ENCODE measurements around the gene P3H4.
"Not testable (repeated sequence)": the region's sequence is repeated elsewhere in the genome, so short reads cannot be mapped to it uniquely, and the experiment has no call there.

The P3H4 gene

DNA sequence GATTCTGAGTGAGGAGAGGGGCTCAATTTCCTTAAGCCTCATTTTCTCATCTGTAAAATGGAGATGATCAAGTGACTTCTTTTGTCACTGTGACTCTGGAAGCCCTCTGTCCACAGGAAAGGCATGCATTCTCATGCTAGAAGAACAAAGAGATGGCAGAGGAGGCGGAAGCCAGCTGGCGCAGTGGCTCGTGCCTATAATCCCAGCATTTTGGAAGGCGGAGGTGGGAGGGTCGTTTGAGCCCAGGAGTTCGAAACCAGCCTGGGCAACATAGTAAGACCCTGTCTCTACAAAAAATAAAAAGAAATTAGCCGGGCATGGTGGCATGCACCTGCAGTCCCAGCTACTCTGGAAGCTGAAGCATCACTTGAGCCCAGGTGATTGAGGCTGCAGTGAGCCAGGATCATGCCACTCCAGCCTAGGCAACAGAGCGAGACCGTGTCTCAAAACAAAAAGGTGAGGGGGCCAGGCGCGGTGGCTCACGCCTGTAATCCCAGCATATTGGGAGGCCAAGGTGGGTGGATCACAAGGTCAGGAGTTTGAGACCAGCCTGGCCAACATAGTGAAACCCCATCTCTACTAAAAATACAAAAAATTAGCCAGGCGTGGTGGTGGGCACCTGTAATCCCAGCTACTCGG is 35.4 kb downstream of the P3H4 start:
- not testable (repeated sequence) for H3K9me3 ChIP-seq (ENCODE audit: control insufficient read depth, low read length); H3K4me3 ChIP-seq (ENCODE audit: extremely low read depth, insufficient read depth, low read length, poor library complexity, severe bottlenecking)
- Histone ChIP-seq H3K36me3 (ENCODE audit: control insufficient read depth, insufficient read depth, low read length) (peaks cover 55% of the 10 kb centered on the region), H3K27ac (ENCODE audit: low read depth, low read length, severe bottlenecking) (peak overlapping the region; percentile 49), H3K4me1 (ENCODE audit: control insufficient read depth, insufficient read depth, low read length, poor library complexity, severe bottlenecking) (peaks cover 50% of the 10 kb centered on the region)
- 92 to 93% methylated on average over 9 to 14 of the region's 14 CpGs for WGBS, 2 experiments (ENCODE audit: insufficient coverage in 2 of 2)

GRCh38 chr17:41775394-41776226 is 36.1 kb downstream of the P3H4 start:
- Histone ChIP-seq H3K27ac (ENCODE audit: low read depth, low read length, severe bottlenecking) (peak overlapping the region; percentile 49), H3K36me3 (ENCODE audit: control insufficient read depth, insufficient read depth, low read length) (peaks cover 57% of the 10 kb centered on the region), H3K9me3 (ENCODE audit: control insufficient read depth, low read length) (no peaks in the 10 kb centered on the region), H3K4me1 (ENCODE audit: control insufficient read depth, insufficient read depth, low read length, poor library complexity, severe bottlenecking) (peaks cover 49% of the 10 kb centered on the region), H3K4me3 (ENCODE audit: extremely low read depth, insufficient read depth, low read length, poor library complexity, severe bottlenecking) (no peak overlapping the region)
- WGBS, 2 experiments (ENCODE audit: insufficient coverage in 2 of 2) = 75 to 76% methylated on average over 7 to 12 of the region's 12 CpGs

DNA sequence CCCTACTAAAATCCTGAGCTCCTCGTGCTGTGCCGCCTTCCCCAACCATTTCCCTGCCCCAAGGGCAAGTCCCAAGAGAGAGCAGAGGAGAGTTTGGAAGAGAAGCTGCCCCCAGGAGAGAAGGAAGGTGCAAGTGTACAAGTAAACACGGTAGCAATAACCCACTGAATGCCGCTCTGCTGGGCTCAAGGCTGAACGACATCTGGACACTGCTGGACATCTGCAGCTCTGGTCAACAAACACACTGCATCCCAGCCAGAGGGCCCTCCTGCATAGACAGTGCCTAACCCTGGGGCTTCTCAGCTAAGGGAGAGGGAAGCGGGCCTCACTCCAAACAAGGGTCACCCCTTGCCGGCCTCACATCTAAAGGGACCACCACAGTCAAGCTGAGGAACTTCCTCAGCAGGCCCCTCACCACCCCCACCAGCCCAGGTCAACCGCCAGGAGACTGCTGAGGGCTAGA is 38.0 kb downstream of the P3H4 start:
- 67 to 72% methylated on average over 3 of the region's 8 CpGs for WGBS, 2 experiments (ENCODE audit: insufficient coverage in 2 of 2)
- Histone ChIP-seq H3K27ac (ENCODE audit: low read depth, low read length, severe bottlenecking) (peak overlapping the region; percentile 68), H3K9me3 (ENCODE audit: control insufficient read depth, low read length) (no peaks in the 10 kb centered on the region), H3K36me3 (ENCODE audit: control insufficient read depth, insufficient read depth, low read length) (peaks cover 68% of the 10 kb centered on the region), H3K4me1 (ENCODE audit: control insufficient read depth, insufficient read depth, low read length, poor library complexity, severe bottlenecking) (peaks cover 49% of the 10 kb centered on the region), H3K4me3 (ENCODE audit: extremely low read depth, insufficient read depth, low read length, poor library complexity, severe bottlenecking) (no peak overlapping the region)

- peaks cover 73% of the 10 kb centered on the region for H3K36me3 ChIP-seq (ENCODE audit: control insufficient read depth, insufficient read depth, low read length)
- H3K27ac ChIP-seq (ENCODE audit: low read depth, low read length, severe bottlenecking) = peak overlapping the region; percentile 68
- peaks cover 48% of the 10 kb centered on the region for H3K4me1 ChIP-seq (ENCODE audit: control insufficient read depth, insufficient read depth, low read length, poor library complexity, severe bottlenecking)
- no peaks in the 10 kb centered on the region for H3K9me3 ChIP-seq (ENCODE audit: control insufficient read depth, low read length)
- WGBS, 2 experiments (ENCODE audit: insufficient coverage in 2 of 2) = 40 to 57% methylated on average over 6 to 9 of the region's 12 CpGs
- no peak overlapping the region for H3K4me3 ChIP-seq (ENCODE audit: extremely low read depth, insufficient read depth, low read length, poor library complexity, severe bottlenecking)
Observed at GRCh38 chr17:41773190-41773588, 38.6 kb downstream of the P3H4 start.

DNA sequence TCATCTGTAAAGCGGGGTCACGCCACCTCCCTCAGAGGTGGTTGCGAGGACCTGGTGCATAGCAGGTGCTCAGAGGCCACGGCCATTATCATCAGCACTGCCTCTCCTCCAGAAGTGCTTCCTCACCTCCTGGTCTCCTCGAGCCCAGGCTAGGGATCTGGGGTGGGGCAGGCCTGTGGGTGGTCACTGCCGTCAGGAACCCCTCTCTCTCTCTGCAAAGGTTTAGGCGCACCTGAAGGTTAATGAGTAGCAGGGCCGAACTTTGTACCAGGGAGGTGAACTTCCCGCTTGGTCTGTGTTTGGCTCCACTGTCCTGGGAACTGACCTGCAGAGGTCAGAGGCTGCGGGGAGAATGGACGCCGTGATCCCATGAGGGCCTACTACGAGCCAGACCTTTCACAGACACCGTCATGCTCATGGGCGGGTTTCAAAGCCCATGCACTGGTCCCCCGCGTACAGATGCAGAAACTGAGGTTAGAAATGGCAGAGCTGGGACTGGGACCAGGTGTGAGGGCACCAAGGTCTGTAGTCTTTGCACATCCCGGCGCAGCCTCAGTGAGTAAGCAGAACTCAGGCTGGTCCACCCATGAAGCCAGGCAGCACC is 39.1 kb downstream of the P3H4 start:
- Histone ChIP-seq H3K36me3 (ENCODE audit: control insufficient read depth, insufficient read depth, low read length) (peaks cover 76% of the 10 kb centered on the region), H3K4me1 (ENCODE audit: control insufficient read depth, insufficient read depth, low read length, poor library complexity, severe bottlenecking) (peaks cover 43% of the 10 kb centered on the region), H3K27ac (ENCODE audit: low read depth, low read length, severe bottlenecking) (peak overlapping the region; percentile 68), H3K4me3 (ENCODE audit: extremely low read depth, insufficient read depth, low read length, poor library complexity, severe bottlenecking) (no peak overlapping the region), H3K9me3 (ENCODE audit: control insufficient read depth, low read length) (no peaks in the 10 kb centered on the region)
- 97 to 98% methylated on average over 16 to 19 of the region's 19 CpGs for WGBS, 2 experiments (ENCODE audit: insufficient coverage in 2 of 2)

DNA sequence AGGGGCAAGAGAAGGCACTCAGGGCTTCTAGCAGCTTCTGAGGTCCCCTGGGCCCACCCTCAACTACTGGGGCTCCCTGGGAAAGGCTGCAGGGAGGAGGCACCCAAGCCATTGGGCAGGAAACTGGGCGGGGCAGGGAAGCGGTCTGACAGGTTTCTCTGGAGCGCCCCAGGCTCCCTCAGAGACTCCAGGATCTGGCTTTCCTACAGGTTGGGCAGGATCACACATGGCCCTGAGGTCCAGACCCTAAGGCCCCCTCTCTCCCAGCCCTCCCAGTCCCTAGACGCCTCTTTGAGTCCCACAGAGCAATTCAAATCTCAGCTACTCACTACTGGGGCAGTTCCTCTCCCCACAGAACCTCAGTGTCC is 39.5 kb downstream of the P3H4 start:
- no peak overlapping the region for H3K4me3 ChIP-seq (ENCODE audit: extremely low read depth, insufficient read depth, low read length, poor library complexity, severe bottlenecking)
- no peak overlapping the region for H3K27ac ChIP-seq (ENCODE audit: low read depth, low read length, severe bottlenecking)
- no peaks in the 10 kb centered on the region for H3K9me3 ChIP-seq (ENCODE audit: control insufficient read depth, low read length)
- peaks cover 76% of the 10 kb centered on the region for H3K36me3 ChIP-seq (ENCODE audit: control insufficient read depth, insufficient read depth, low read length)
- peaks cover 38% of the 10 kb centered on the region for H3K4me1 ChIP-seq (ENCODE audit: control insufficient read depth, insufficient read depth, low read length, poor library complexity, severe bottlenecking)
- WGBS, 2 experiments (ENCODE audit: insufficient coverage in 2 of 2) = 97 to 100% methylated on average over 3 to 4 of the region's 4 CpGs

- 94 to 95% methylated on average over 14 of the region's 17 CpGs for WGBS, 2 experiments (ENCODE audit: insufficient coverage in 2 of 2)
- no peaks in the 10 kb centered on the region for H3K9me3 ChIP-seq (ENCODE audit: control insufficient read depth, low read length)
- no peak overlapping the region for H3K27ac ChIP-seq (ENCODE audit: low read depth, low read length, severe bottlenecking)
- H3K36me3 ChIP-seq (ENCODE audit: control insufficient read depth, insufficient read depth, low read length) = peaks cover 78% of the 10 kb centered on the region
- peaks cover 32% of the 10 kb centered on the region for H3K4me1 ChIP-seq (ENCODE audit: control insufficient read depth, insufficient read depth, low read length, poor library complexity, severe bottlenecking)
- H3K4me3 ChIP-seq (ENCODE audit: extremely low read depth, insufficient read depth, low read length, poor library complexity, severe bottlenecking) = no peak overlapping the region
Observed at GRCh38 chr17:41771389-41772206, 40.2 kb downstream of the P3H4 start.

- 88 to 100% methylated on average over 1 to 2 of the region's 3 CpGs for WGBS, 2 experiments (ENCODE audit: insufficient coverage in 2 of 2)
- Histone ChIP-seq H3K4me3 (ENCODE audit: extremely low read depth, insufficient read depth, low read length, poor library complexity, severe bottlenecking) (no peak overlapping the region), H3K27ac (ENCODE audit: low read depth, low read length, severe bottlenecking) (no peak overlapping the region), H3K36me3 (ENCODE audit: control insufficient read depth, insufficient read depth, low read length) (peaks cover 79% of the 10 kb centered on the region), H3K4me1 (ENCODE audit: control insufficient read depth, insufficient read depth, low read length, poor library complexity, severe bottlenecking) (peaks cover 18% of the 10 kb centered on the region), H3K9me3 (ENCODE audit: control insufficient read depth, low read length) (no peaks in the 10 kb centered on the region)
Observed at GRCh38 chr17:41769985-41770384, 41.8 kb downstream of the P3H4 start.

- H3K36me3 ChIP-seq (ENCODE audit: control insufficient read depth, insufficient read depth, low read length) = peaks cover 83% of the 10 kb centered on the region
- H3K4me1 ChIP-seq (ENCODE audit: control insufficient read depth, insufficient read depth, low read length, poor library complexity, severe bottlenecking) = peaks cover 17% of the 10 kb centered on the region
- H3K27ac ChIP-seq (ENCODE audit: low read depth, low read length, severe bottlenecking) = no peak overlapping the region
- H3K9me3 ChIP-seq (ENCODE audit: control insufficient read depth, low read length) = no peaks in the 10 kb centered on the region
- WGBS, 2 experiments (ENCODE audit: insufficient coverage in 2 of 2) = 96 to 99% methylated on average over 12 to 16 of the region's 16 CpGs
- H3K4me3 ChIP-seq (ENCODE audit: extremely low read depth, insufficient read depth, low read length, poor library complexity, severe bottlenecking) = no peak overlapping the region
Observed at GRCh38 chr17:41769346-41769862, 42.3 kb downstream of the P3H4 start.

DNA sequence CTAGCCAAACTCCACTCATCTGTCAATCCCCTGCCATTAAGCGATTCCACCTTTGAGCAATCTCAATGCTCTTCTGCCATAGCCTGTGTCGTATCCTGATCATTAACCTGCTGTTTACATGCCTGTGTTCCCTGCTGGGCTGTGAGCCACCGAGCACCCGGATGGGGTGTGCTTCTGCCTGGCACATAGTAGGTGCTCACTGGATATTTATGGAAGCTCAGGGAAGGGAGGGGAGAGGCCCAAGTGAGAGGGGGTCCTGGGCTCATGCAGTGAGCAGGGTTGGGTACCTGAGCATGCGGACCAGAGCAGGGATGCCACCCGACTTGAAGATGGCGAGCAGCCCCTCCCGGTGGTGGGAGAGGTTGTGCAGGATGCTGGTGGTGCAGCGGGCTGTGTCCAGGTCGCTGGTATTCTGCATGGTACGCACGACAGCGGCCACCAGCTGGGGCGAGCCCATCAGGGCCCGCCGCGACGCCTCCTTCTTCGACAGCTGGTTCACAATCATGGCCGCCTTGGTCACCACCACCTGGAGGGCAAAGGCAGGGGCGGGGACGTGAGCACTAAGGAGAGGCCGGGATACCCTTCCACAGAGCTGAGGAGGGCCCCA is 43.0 kb downstream of the P3H4 start:
- H3K27ac ChIP-seq (ENCODE audit: low read depth, low read length, severe bottlenecking) = no peak overlapping the region
- no peak overlapping the region for H3K4me3 ChIP-seq (ENCODE audit: extremely low read depth, insufficient read depth, low read length, poor library complexity, severe bottlenecking)
- H3K4me1 ChIP-seq (ENCODE audit: control insufficient read depth, insufficient read depth, low read length, poor library complexity, severe bottlenecking) = peaks cover 13% of the 10 kb centered on the region
- peaks cover 89% of the 10 kb centered on the region for H3K36me3 ChIP-seq (ENCODE audit: control insufficient read depth, insufficient read depth, low read length)
- WGBS, 2 experiments (ENCODE audit: insufficient coverage in 2 of 2) = 94 to 97% methylated on average over 20 of the region's 23 CpGs
- no peaks in the 10 kb centered on the region for H3K9me3 ChIP-seq (ENCODE audit: control insufficient read depth, low read length)
